Measurements from ENCODE around the gene BMPR1A.

BMPR1A gene

GRCh38 chr10:86756511-86757112 is at the start of gene BMPR1A:
Gene BMPR1A (plus strand): TSS chr10:86756619. CDS start chr10:86876019, 119,400 bp downstream.
- DNase-seq (ENCODE audit: low read depth, low spot score): peak; percentile 76

- DNase-seq (ENCODE audit: low read depth, low spot score): no peak
Observed at GRCh38 chr10:86706977-86707376, 49.4 kb upstream of the BMPR1A start.

- no peak for DNase-seq (ENCODE audit: low read depth, low spot score)
Observed at GRCh38 chr10:86707505-86707904, 48.9 kb upstream of the BMPR1A start.

- DNase-seq (ENCODE audit: low read depth, low spot score): no peak
Observed at GRCh38 chr10:86708068-86708782, 48.2 kb upstream of the BMPR1A start.

- no peak for DNase-seq (ENCODE audit: low read depth, low spot score)
Observed at GRCh38 chr10:86708783-86709380, 47.5 kb upstream of the BMPR1A start.

GRCh38 chr10:86709396-86710185 is 46.8 kb upstream of the BMPR1A start:
- DNase-seq (ENCODE audit: low read depth, low spot score): no peak

GRCh38 chr10:86710987-86711512 is 45.4 kb upstream of the BMPR1A start:
- DNase-seq (ENCODE audit: low read depth, low spot score): peak; percentile 67

GRCh38 chr10:86711513-86712316 is 44.7 kb upstream of the BMPR1A start:
- DNase-seq (ENCODE audit: low read depth, low spot score): no peak

- DNase-seq (ENCODE audit: low read depth, low spot score): no peak
Observed at GRCh38 chr10:86712317-86712707, 44.1 kb upstream of the BMPR1A start.

- DNase-seq (ENCODE audit: low read depth, low spot score): no peak
Observed at GRCh38 chr10:86715156-86715795, 41.1 kb upstream of the BMPR1A start.

GRCh38 chr10:86715836-86716235 is 40.6 kb upstream of the BMPR1A start:
- DNase-seq (ENCODE audit: low read depth, low spot score): no peak

- DNase-seq (ENCODE audit: low read depth, low spot score): no peak
Observed at GRCh38 chr10:86716466-86716865, 40.0 kb upstream of the BMPR1A start.

- DNase-seq (ENCODE audit: low read depth, low spot score): no peak
Observed at GRCh38 chr10:86718556-86718955, 37.9 kb upstream of the BMPR1A start.

GRCh38 chr10:86721232-86721631 is 35.2 kb upstream of the BMPR1A start:
- no peak for DNase-seq (ENCODE audit: low read depth, low spot score)

- DNase-seq (ENCODE audit: low read depth, low spot score): no peak
Observed at GRCh38 chr10:86723009-86723408, 33.4 kb upstream of the BMPR1A start.

GRCh38 chr10:86724445-86724844 is 32.0 kb upstream of the BMPR1A start:
- DNase-seq (ENCODE audit: low read depth, low spot score): no peak

GRCh38 chr10:86725980-86726676 is 30.3 kb upstream of the BMPR1A start:
- DNase-seq (ENCODE audit: low read depth, low spot score): no peak

GRCh38 chr10:86726677-86726999 is 29.8 kb upstream of the BMPR1A start:
- no peak for DNase-seq (ENCODE audit: low read depth, low spot score)

- DNase-seq (ENCODE audit: low read depth, low spot score): no peak
Observed at GRCh38 chr10:86727470-86727869, 28.9 kb upstream of the BMPR1A start.

- DNase-seq (ENCODE audit: low read depth, low spot score): no peak
Observed at GRCh38 chr10:86728056-86728455, 28.4 kb upstream of the BMPR1A start.

Data from smooth muscle cell of the brain vasculature (primary cell).